ENCODE results near the gene GMIP. TPM values are rescaled to one million over a fixed set of nuclear protein-coding genes. Genes with fewer than 3 reads are reported as not detected.

GMIP gene
- total RNA-seq, 1 donor from 2014 or later = 3.2 TPM

DNA sequence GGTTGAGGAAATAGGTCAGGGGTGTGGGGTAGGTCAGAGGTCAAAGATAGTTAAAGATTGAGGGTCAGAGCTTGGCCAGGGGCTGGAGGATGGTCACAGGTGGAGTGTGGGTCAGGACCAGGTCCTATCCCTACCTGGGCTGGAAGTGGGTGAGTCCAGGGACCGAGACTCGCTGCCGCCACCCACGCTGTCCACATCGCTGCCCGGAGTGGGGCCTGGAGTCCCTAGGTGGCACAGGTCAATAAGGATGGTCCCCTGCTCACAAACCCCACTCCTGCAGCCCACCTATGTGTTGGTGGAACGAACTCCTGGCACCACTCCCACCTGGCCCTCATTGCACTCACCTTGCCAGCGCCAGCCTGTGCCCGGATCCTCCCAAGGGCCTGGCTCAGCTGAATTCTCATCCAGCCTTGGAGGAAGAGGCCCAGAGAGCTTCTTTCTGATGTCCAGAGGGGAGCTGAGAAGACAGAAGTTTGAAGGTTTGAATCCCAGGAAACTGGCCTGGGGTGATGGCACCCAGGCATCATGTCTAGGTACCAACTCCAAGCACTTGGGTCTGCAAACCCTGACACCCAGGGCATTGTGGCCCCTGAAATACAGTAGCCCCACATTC is 6.8 kb downstream of the GMIP start:
- no peak for FAIRE-seq

DNA sequence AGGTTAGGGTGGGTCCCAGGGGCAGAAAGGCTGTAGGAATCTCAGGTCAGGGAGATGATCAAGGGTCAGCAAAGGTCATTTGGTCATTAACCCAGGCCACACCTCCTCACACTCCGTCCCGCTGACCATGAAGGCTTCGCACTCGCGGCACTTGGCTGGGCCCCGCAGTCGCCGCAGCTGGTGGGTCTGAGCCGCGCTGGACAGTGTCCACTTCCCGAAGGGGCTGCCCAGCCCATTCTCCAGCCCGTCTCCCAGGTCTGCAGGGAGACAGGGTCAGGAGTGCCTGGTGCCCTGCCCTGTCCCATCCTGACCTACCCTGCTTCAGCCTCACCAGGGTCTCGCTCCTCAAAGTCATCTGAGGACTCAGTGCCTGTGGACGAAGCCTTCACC is 8.1 kb downstream of the GMIP start:
- no peak for FAIRE-seq

More for the DNA sequence above, 6.8 kb downstream of the GMIP start:
- DNase-seq (ENCODE audit: low read depth) = no peak
- TF ChIP-seq, protein P1, sequence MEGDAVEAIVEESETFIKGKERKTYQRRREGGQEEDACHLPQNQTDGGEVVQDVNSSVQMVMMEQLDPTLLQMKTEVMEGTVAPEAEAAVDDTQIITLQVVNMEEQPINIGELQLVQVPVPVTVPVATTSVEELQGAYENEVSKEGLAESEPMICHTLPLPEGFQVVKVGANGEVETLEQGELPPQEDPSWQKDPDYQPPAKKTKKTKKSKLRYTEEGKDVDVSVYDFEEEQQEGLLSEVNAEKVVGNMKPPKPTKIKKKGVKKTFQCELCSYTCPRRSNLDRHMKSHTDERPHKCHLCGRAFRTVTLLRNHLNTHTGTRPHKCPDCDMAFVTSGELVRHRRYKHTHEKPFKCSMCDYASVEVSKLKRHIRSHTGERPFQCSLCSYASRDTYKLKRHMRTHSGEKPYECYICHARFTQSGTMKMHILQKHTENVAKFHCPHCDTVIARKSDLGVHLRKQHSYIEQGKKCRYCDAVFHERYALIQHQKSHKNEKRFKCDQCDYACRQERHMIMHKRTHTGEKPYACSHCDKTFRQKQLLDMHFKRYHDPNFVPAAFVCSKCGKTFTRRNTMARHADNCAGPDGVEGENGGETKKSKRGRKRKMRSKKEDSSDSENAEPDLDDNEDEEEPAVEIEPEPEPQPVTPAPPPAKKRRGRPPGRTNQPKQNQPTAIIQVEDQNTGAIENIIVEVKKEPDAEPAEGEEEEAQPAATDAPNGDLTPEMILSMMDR (IDR thresholded peaks at IDR 0.05; ENCODE audit: insufficient read depth, low read length, severe bottlenecking) = no peak
- Histone ChIP-seq H3K4me3 (ENCODE audit: low read depth, low read length) (no peak overlapping the region), H3K27me3 (ENCODE audit: control insufficient read depth, insufficient read depth, low read length) (no peaks in the 10 kb centered on the region), H3K36me3 (ENCODE audit: control insufficient read depth, insufficient read depth, low read length) (peaks cover 18% of the 10 kb centered on the region)

DNA sequence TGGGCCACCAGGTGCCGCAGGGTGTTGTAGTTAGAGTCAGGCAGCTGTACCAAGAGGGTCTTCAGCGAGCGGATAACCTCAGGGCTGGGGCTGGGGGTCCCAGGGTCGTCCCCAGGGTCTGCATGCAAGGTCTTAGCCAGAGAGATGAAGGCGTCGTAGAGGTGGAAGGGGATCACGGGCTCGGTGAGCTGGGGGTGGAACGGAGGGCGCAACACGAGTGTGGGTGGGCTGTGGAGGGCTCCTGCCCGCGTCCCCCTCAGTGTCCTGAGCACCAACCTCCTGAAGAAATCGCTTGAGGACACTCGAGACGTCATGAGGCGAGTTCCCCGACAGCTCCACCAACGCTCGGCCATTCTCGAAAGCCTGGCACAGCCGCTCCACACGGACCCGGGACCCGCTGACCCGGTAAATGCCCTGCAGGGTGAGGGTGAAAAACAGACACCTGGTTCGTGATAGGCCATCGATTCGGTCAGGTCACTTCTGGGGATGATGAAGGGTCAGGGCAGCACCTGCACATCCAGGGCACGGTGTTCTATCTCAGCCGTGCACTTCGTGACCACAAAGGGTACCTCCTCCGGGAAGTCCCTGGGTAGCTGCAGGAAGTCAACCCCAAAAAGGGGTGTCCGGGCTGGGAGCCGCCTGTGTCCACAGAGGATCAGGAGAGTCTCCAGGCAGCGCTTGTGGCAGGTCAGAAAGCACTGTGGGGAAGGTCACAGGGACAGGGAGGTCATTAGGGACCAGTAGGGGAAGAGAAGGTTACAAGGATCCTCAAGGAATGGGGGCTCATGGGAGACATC is 8.7 kb downstream of the GMIP start:
- TF ChIP-seq, protein P1 (IDR thresholded peaks at IDR 0.05; ENCODE audit: insufficient read depth, low read length, severe bottlenecking) = no peak
- FAIRE-seq (peak; percentile 68), DNase-seq (ENCODE audit: low read depth) (no peak)
- no peak overlapping the region for H3K4me3 ChIP-seq (ENCODE audit: low read depth, low read length)
- no peaks in the 10 kb centered on the region for H3K27me3 ChIP-seq (ENCODE audit: control insufficient read depth, insufficient read depth, low read length)
- H3K36me3 ChIP-seq (ENCODE audit: control insufficient read depth, insufficient read depth, low read length) = peaks cover 18% of the 10 kb centered on the region

More for the DNA sequence above, 8.1 kb downstream of the GMIP start:
- DNase-seq (ENCODE audit: low read depth) = no peak
- Histone ChIP-seq H3K27me3 (ENCODE audit: control insufficient read depth, insufficient read depth, low read length) (no peaks in the 10 kb centered on the region), H3K36me3 (ENCODE audit: control insufficient read depth, insufficient read depth, low read length) (peaks cover 18% of the 10 kb centered on the region), H3K4me3 (ENCODE audit: low read depth, low read length) (no peak overlapping the region)
- TF ChIP-seq, protein P1 (IDR thresholded peaks at IDR 0.05; ENCODE audit: insufficient read depth, low read length, severe bottlenecking) = no peak

DNA sequence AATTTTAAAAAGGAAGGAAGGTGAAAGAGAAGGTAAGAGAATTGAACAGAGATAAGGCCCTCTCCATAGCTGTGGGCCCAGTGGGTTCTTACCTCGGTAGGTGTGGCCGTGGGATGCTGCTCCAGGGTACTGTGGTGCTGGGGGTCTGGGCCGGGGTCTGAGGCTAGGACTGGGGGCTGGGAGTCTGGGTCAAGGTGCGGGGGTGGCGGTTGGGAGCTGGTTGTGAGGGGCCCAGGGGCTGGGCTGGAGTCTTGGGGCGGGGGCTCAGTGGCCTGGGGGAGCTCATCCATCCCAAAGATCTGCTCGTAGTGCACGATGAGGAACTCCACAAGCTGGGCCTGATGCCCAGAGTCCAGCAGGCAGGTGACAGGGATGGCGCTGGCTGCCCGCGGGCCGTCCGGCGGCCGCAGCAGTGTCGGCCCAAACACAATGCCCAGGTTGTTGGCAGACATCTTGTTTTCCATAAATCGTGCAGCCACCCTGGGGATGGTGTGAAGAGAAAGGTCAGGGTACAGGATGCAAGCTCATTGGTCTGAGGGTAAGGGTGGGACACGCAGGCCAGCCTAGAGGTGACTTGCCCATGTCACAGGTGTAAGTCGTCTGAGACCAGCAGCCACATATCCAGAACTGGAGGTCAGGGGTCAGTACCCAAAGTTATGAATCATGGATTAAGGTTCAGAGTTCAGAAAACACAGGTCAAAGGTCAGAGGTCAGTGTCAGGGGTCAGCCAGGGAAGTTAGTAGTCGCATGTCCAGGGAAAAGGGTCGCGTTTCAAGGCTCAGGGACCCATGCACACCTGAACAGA is 9.5 kb downstream of the GMIP start:
- TF ChIP-seq, protein P1 (IDR thresholded peaks at IDR 0.05; ENCODE audit: insufficient read depth, low read length, severe bottlenecking) = no peak
- no peaks in the 10 kb centered on the region for H3K27me3 ChIP-seq (ENCODE audit: control insufficient read depth, insufficient read depth, low read length)
- peaks cover 21% of the 10 kb centered on the region for H3K36me3 ChIP-seq (ENCODE audit: control insufficient read depth, insufficient read depth, low read length)
- H3K4me3 ChIP-seq (ENCODE audit: low read depth, low read length) = no peak overlapping the region
- DNase-seq (ENCODE audit: low read depth) = no peak
- peak; percentile 36 for FAIRE-seq

DNA sequence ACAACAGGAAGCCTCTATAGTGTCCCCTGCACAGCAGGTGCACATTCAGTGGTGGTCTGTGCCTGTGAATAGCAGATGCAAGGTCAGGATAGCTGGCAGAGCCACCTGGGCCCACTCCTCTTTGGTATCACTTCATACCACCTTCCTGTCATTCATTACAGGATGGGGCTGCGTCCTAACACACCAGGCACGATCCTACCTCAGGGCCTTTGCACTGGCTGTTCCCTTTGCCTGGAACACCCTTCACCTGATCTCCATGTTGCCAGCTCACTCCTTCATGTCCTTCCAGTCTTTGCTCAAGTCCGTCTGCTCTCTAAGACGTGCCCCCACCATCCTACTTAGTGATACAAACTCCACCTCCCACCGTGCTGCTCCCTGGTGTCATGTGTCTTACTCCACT is 10.8 kb downstream of the GMIP start:
- peaks cover 19% of the 10 kb centered on the region for H3K36me3 ChIP-seq (ENCODE audit: control insufficient read depth, insufficient read depth, low read length)
- no peak overlapping the region for H3K4me3 ChIP-seq (ENCODE audit: low read depth, low read length)
- no peaks in the 10 kb centered on the region for H3K27me3 ChIP-seq (ENCODE audit: control insufficient read depth, insufficient read depth, low read length)
- DNase-seq (ENCODE audit: low read depth) (no peak), FAIRE-seq (no peak)
- TF ChIP-seq, protein P1 (IDR thresholded peaks at IDR 0.05; ENCODE audit: insufficient read depth, low read length, severe bottlenecking) = no peak

All from bronchial epithelial cell (primary cell).